ENCODE measurements around the gene OLFML1. TPM values are rescaled to one million over a fixed set of nuclear protein-coding genes. Genes with fewer than 3 reads are reported as not detected.

OLFML1 gene
- total RNA-seq, 1 experiment from 2014 or later, result not detected

DNA sequence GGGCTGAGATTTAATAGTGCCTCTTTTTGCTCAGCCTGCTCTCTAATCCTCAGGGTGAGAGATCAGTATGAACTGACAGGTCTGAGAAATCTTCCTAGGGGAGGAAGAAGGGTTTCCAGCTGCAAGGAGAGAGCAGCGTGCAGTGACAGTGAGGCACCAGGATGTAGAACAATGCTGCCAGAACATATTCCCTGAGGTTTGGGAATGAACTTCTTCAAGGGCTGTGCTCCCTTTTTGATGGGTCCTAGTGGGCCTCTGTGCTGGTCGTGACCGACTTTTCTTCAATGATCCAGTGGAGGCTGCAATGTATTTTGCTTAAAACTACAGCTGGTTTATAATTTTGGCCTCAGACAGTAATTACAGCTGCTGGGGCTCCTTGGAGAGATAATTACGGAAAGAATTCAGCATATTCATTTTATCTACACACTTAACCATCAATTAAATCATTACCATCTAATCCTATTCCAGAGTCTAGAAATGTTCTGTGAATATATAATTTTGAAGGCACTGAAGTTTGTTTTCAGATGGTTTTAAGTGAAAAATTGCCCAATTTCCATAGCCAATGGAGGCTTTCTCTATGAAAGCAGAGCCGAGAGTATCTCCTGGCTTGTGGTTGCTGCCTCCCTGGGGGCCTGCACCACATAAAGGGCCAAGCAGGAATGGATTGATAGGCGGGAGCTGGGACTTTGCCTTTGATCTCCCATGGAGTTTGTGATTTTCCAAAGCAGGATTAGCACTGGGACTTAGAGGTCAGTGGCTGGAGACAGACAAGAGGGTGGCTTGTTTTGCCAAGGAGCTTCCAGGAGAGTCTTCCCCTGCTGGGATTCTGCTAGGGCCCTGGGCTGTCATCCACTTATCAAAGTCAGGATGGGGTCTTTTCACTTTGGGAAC, 41.0 kb upstream of the OLFML1 start:
- TF ChIP-seq, protein P1, sequence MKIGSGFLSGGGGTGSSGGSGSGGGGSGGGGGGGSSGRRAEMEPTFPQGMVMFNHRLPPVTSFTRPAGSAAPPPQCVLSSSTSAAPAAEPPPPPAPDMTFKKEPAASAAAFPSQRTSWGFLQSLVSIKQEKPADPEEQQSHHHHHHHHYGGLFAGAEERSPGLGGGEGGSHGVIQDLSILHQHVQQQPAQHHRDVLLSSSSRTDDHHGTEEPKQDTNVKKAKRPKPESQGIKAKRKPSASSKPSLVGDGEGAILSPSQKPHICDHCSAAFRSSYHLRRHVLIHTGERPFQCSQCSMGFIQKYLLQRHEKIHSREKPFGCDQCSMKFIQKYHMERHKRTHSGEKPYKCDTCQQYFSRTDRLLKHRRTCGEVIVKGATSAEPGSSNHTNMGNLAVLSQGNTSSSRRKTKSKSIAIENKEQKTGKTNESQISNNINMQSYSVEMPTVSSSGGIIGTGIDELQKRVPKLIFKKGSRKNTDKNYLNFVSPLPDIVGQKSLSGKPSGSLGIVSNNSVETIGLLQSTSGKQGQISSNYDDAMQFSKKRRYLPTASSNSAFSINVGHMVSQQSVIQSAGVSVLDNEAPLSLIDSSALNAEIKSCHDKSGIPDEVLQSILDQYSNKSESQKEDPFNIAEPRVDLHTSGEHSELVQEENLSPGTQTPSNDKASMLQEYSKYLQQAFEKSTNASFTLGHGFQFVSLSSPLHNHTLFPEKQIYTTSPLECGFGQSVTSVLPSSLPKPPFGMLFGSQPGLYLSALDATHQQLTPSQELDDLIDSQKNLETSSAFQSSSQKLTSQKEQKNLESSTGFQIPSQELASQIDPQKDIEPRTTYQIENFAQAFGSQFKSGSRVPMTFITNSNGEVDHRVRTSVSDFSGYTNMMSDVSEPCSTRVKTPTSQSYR (CRISPR knock-in tag; IDR thresholded peaks at IDR 0.05), result no peak
- no peak for TF ChIP-seq ATF1 (CRISPR knock-in tag; IDR thresholded peaks at IDR 0.05)
- no peak for TF ChIP-seq ELF4 (CRISPR knock-in tag; IDR thresholded peaks at IDR 0.05; ENCODE audit: low read depth)
- TF ChIP-seq, protein P2, sequence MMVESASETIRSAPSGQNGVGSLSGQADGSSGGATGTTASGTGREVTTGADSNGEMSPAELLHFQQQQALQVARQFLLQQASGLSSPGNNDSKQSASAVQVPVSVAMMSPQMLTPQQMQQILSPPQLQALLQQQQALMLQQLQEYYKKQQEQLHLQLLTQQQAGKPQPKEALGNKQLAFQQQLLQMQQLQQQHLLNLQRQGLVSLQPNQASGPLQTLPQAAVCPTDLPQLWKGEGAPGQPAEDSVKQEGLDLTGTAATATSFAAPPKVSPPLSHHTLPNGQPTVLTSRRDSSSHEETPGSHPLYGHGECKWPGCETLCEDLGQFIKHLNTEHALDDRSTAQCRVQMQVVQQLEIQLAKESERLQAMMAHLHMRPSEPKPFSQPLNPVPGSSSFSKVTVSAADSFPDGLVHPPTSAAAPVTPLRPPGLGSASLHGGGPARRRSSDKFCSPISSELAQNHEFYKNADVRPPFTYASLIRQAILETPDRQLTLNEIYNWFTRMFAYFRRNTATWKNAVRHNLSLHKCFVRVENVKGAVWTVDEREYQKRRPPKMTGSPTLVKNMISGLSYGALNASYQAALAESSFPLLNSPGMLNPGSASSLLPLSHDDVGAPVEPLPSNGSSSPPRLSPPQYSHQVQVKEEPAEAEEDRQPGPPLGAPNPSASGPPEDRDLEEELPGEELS (CRISPR knock-in tag; IDR thresholded peaks at IDR 0.05), result no peak
- no peak for TF ChIP-seq OVOL2 (CRISPR knock-in tag; IDR thresholded peaks at IDR 0.05; ENCODE audit: borderline replicate concordance)
- CTCF ChIA-PET, result interaction anchor here (0.6 to 4.9 kb wide), 5 partner anchors 11 to 694 kb away, joined by 3 to 85 read pairs (median 3); no protein-coding TSS in a partner anchor
- ATAC-seq (no peak), DNase-seq (ENCODE audit: low spot score) (no peak)
- Mint-ChIP-seq H3K4me1 (peaks cover 2% of the 10 kb centered on the region), H3K27me3 (ENCODE audit: low read depth) (peaks cover under 1% of the 10 kb centered on the region), H3K4me3 (no peak overlapping the region), H3K27ac (no peak overlapping the region), H3K36me3 (no peaks in the 10 kb centered on the region), H3K9me3 (no peaks in the 10 kb centered on the region)
- POLR2A ChIA-PET, result no interaction called here

DNA sequence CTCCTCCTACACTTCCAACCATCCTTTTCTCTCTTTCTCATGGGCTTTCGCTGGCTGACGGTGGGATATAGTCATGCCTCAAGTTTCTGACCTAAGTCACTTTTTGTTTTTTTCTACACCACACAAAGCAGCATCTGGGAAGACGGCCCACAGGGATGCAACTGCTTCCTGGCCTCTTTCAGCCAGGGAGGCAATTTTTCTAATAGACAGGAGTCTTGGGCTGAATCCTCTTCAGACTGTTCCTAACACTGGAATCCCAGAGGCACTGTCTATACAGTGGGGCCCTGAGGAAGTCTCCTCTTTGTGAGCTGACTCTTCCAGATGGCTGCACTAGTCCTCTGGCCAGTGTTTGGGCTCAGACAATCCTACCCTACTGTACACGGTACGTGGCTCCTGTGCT, 39.7 kb upstream of the OLFML1 start:
- Mint-ChIP-seq H3K27ac (no peak overlapping the region), H3K9me3 (no peaks in the 10 kb centered on the region), H3K4me1 (peaks cover 9% of the 10 kb centered on the region), H3K36me3 (no peaks in the 10 kb centered on the region), H3K4me3 (no peak overlapping the region), H3K27me3 (ENCODE audit: low read depth) (no peaks in the 10 kb centered on the region; the same call in 1 of the 2 replicates)
- no peak for ATAC-seq
- ChIA-PET POLR2A (no interaction called here), CTCF (interaction anchor here (0.8 to 4.9 kb wide), 4 partner anchors 67 to 347 kb away, joined by 3 to 85 read pairs (median 6); no protein-coding TSS in a partner anchor)
- TF ChIP-seq NFE2L1 (CRISPR knock-in tag; IDR thresholded peaks at IDR 0.05) (no peak), MXD4 (CRISPR knock-in tag; IDR thresholded peaks at IDR 0.05; ENCODE audit: borderline replicate concordance) (no peak), CREM (CRISPR knock-in tag; IDR thresholded peaks at IDR 0.05) (no peak), OVOL2 (CRISPR knock-in tag; IDR thresholded peaks at IDR 0.05; ENCODE audit: borderline replicate concordance) (no peak), TEAD1 (CRISPR knock-in tag; IDR thresholded peaks at IDR 0.05) (no peak), ZNF121 (CRISPR knock-in tag; IDR thresholded peaks at IDR 0.05) (no peak), ZNF416 (CRISPR knock-in tag; IDR thresholded peaks at IDR 0.05) (no peak), TEAD4 (CRISPR knock-in tag; IDR thresholded peaks at IDR 0.05) (no peak), ZNF232 (CRISPR knock-in tag; IDR thresholded peaks at IDR 0.05) (no peak), NR3C1 (CRISPR knock-in tag; conservative IDR thresholded peaks at IDR 0.05; ENCODE audit: low read depth) (no peak), ETV6 (CRISPR knock-in tag; IDR thresholded peaks at IDR 0.05) (no peak)
- TF ChIP-seq, protein P3, sequence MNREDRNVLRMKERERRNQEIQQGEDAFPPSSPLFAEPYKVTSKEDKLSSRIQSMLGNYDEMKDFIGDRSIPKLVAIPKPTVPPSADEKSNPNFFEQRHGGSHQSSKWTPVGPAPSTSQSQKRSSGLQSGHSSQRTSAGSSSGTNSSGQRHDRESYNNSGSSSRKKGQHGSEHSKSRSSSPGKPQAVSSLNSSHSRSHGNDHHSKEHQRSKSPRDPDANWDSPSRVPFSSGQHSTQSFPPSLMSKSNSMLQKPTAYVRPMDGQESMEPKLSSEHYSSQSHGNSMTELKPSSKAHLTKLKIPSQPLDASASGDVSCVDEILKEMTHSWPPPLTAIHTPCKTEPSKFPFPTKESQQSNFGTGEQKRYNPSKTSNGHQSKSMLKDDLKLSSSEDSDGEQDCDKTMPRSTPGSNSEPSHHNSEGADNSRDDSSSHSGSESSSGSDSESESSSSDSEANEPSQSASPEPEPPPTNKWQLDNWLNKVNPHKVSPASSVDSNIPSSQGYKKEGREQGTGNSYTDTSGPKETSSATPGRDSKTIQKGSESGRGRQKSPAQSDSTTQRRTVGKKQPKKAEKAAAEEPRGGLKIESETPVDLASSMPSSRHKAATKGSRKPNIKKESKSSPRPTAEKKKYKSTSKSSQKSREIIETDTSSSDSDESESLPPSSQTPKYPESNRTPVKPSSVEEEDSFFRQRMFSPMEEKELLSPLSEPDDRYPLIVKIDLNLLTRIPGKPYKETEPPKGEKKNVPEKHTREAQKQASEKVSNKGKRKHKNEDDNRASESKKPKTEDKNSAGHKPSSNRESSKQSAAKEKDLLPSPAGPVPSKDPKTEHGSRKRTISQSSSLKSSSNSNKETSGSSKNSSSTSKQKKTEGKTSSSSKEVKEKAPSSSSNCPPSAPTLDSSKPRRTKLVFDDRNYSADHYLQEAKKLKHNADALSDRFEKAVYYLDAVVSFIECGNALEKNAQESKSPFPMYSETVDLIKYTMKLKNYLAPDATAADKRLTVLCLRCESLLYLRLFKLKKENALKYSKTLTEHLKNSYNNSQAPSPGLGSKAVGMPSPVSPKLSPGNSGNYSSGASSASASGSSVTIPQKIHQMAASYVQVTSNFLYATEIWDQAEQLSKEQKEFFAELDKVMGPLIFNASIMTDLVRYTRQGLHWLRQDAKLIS (CRISPR knock-in tag; IDR thresholded peaks at IDR 0.05; ENCODE audit: borderline replicate concordance), result no peak
- TF ChIP-seq, protein P4, sequence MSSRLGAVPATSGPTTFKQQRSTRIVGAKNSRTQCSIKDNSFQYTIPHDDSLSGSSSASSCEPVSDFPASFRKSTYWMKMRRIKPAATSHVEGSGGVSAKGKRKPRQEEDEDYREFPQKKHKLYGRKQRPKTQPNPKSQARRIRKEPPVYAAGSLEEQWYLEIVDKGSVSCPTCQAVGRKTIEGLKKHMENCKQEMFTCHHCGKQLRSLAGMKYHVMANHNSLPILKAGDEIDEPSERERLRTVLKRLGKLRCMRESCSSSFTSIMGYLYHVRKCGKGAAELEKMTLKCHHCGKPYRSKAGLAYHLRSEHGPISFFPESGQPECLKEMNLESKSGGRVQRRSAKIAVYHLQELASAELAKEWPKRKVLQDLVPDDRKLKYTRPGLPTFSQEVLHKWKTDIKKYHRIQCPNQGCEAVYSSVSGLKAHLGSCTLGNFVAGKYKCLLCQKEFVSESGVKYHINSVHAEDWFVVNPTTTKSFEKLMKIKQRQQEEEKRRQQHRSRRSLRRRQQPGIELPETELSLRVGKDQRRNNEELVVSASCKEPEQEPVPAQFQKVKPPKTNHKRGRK (CRISPR knock-in tag; IDR thresholded peaks at IDR 0.05; ENCODE audit: borderline replicate concordance), result no peak
- TF ChIP-seq, protein P5, sequence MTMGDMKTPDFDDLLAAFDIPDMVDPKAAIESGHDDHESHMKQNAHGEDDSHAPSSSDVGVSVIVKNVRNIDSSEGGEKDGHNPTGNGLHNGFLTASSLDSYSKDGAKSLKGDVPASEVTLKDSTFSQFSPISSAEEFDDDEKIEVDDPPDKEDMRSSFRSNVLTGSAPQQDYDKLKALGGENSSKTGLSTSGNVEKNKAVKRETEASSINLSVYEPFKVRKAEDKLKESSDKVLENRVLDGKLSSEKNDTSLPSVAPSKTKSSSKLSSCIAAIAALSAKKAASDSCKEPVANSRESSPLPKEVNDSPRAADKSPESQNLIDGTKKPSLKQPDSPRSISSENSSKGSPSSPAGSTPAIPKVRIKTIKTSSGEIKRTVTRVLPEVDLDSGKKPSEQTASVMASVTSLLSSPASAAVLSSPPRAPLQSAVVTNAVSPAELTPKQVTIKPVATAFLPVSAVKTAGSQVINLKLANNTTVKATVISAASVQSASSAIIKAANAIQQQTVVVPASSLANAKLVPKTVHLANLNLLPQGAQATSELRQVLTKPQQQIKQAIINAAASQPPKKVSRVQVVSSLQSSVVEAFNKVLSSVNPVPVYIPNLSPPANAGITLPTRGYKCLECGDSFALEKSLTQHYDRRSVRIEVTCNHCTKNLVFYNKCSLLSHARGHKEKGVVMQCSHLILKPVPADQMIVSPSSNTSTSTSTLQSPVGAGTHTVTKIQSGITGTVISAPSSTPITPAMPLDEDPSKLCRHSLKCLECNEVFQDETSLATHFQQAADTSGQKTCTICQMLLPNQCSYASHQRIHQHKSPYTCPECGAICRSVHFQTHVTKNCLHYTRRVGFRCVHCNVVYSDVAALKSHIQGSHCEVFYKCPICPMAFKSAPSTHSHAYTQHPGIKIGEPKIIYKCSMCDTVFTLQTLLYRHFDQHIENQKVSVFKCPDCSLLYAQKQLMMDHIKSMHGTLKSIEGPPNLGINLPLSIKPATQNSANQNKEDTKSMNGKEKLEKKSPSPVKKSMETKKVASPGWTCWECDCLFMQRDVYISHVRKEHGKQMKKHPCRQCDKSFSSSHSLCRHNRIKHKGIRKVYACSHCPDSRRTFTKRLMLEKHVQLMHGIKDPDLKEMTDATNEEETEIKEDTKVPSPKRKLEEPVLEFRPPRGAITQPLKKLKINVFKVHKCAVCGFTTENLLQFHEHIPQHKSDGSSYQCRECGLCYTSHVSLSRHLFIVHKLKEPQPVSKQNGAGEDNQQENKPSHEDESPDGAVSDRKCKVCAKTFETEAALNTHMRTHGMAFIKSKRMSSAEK (CRISPR knock-in tag; IDR thresholded peaks at IDR 0.05; ENCODE audit: borderline replicate concordance), result no peak
- no peak for DNase-seq (ENCODE audit: low spot score)
